NB4 (cell line): ENCODE measurements around the gene ITIH1.

ENCODE experiments used
- DNase-seq: peaks from one replicate; pipeline ENCODE4 v3.0.0; 2010; ENCODE audit warnings: low read depth
- H3K4me3 ChIP-seq: one replicate; pipeline ENCODE4 v1.5.1; 2011; ENCODE audit warnings: mild to moderate bottlenecking, low read depth, low read length, moderate library complexity
- MAX ChIP-seq: IDR thresholded peaks from 2 replicates; pipeline ENCODE4 v1.6.1; 2011; ENCODE audit warnings: low read depth, low read length
- MYC ChIP-seq: IDR thresholded peaks from 2 replicates; pipeline ENCODE4 v1.6.1; 2011; ENCODE audit warnings: low read depth, low read length
- POLR2A ChIP-seq: IDR thresholded peaks from 2 replicates; pipeline ENCODE4 v1.6.1; 2011; ENCODE audit warnings: mild to moderate bottlenecking; ENCODE audit not compliant: insufficient read length; ENCODE audit errors: extremely low read depth
- TF ChIP-seq, protein P1 (sequence below): IDR thresholded peaks from one replicate; pipeline ENCODE4 v1.5.1; 2012; ENCODE audit warnings: low read depth, low read length

The ITIH1 gene

GRCh38 chr3:52841211-52841980 lies 64.0 kb downstream of the ITIH1 start:
- H3K4me3 ChIP-seq: no peak overlapping the region
- DNase-seq: no peak
- TF ChIP-seq POLR2A (no peak), MAX (no peak), MYC (no peak)
- TF ChIP-seq, protein P1, sequence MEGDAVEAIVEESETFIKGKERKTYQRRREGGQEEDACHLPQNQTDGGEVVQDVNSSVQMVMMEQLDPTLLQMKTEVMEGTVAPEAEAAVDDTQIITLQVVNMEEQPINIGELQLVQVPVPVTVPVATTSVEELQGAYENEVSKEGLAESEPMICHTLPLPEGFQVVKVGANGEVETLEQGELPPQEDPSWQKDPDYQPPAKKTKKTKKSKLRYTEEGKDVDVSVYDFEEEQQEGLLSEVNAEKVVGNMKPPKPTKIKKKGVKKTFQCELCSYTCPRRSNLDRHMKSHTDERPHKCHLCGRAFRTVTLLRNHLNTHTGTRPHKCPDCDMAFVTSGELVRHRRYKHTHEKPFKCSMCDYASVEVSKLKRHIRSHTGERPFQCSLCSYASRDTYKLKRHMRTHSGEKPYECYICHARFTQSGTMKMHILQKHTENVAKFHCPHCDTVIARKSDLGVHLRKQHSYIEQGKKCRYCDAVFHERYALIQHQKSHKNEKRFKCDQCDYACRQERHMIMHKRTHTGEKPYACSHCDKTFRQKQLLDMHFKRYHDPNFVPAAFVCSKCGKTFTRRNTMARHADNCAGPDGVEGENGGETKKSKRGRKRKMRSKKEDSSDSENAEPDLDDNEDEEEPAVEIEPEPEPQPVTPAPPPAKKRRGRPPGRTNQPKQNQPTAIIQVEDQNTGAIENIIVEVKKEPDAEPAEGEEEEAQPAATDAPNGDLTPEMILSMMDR: no peak
